Measurements from ENCODE around the gene CDKN2D. TPM values are rescaled to one million over a fixed set of nuclear protein-coding genes. Genes with fewer than 3 reads are reported as not detected.

CDKN2D gene
- total RNA-seq, 1 donor from 2014 or later, result 17.1 TPM

GRCh38 chr19:10593148-10593547 is 24.4 kb upstream of the CDKN2D start:
- TF ChIP-seq, protein P1, sequence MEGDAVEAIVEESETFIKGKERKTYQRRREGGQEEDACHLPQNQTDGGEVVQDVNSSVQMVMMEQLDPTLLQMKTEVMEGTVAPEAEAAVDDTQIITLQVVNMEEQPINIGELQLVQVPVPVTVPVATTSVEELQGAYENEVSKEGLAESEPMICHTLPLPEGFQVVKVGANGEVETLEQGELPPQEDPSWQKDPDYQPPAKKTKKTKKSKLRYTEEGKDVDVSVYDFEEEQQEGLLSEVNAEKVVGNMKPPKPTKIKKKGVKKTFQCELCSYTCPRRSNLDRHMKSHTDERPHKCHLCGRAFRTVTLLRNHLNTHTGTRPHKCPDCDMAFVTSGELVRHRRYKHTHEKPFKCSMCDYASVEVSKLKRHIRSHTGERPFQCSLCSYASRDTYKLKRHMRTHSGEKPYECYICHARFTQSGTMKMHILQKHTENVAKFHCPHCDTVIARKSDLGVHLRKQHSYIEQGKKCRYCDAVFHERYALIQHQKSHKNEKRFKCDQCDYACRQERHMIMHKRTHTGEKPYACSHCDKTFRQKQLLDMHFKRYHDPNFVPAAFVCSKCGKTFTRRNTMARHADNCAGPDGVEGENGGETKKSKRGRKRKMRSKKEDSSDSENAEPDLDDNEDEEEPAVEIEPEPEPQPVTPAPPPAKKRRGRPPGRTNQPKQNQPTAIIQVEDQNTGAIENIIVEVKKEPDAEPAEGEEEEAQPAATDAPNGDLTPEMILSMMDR (conservative IDR thresholded peaks at IDR 0.05; ENCODE audit: low read depth, low read length), result no peak
- no peak for DNase-seq (ENCODE audit: low read depth)
- H3K4me3 ChIP-seq (ENCODE audit: low read depth, low read length), result no peak overlapping the region

DNA sequence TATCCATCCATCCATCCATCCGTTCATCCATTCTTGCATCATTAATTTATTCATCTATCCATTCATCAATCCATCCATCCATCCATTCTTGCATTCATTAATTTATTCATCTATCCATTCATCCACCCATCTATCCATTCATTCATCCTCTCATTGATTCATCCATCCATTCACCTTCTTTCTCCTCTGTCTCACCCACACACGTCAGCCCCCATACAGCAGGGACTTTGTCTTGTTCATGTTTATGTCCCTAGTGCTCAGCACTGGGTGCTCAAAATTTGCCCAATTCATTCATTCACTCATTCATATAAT is 19.0 kb upstream of the CDKN2D start:
- TF ChIP-seq, protein P1 (conservative IDR thresholded peaks at IDR 0.05; ENCODE audit: low read depth, low read length), result no peak
- DNase-seq (ENCODE audit: low read depth), result no peak
- H3K4me3 ChIP-seq (ENCODE audit: low read depth, low read length), result no peak overlapping the region

DNA sequence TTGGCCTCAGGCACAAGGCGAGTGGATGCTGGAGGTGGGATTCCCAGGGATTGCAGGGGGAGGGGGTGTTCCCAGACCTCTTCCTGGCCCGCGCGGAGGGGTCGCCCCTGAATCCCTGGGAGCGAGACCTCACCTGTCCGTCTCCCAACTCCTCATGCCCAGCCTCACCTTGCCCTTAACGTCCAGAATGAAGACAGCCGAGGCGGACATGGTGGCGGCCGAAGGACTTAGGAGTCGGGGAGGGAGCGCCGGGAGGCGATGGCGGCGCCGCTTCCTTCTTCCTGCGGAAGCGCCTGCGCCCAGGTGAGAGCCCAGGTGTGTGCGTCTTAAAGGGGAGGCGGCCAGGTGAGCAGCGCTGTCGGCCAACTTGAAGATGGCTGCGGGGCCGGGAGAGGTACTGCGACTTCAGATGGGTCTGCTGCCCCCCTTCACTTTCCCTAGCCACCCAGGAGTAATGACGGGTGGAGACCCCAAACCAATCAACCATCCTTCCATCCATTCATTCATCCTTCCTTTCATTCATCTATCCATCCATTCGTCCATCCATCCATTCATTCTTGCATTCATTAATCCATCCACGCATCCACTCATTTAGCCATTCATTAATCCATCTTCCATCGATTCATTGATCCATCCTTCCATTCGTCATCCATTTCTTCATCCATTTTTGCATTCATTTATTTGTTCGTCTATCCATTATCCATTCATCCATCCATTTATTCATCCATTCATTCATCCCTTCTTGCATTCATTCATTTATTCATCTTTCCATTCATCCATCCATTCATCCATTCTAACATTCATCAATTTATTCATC is 18.5 kb upstream of the CDKN2D start, which contains the start of gene AP1M2:
Gene AP1M2, minus strand, starts transcription at position 291 of the 817 bp plus-strand sequence. Its CDS starts 81 bp downstream, at position 210.
- TF ChIP-seq, protein P1 (conservative IDR thresholded peaks at IDR 0.05; ENCODE audit: low read depth, low read length), result no peak
- no peak for DNase-seq (ENCODE audit: low read depth)
- no peak within 1 kb of the TSS for H3K4me3 ChIP-seq (ENCODE audit: low read depth, low read length)

DNA sequence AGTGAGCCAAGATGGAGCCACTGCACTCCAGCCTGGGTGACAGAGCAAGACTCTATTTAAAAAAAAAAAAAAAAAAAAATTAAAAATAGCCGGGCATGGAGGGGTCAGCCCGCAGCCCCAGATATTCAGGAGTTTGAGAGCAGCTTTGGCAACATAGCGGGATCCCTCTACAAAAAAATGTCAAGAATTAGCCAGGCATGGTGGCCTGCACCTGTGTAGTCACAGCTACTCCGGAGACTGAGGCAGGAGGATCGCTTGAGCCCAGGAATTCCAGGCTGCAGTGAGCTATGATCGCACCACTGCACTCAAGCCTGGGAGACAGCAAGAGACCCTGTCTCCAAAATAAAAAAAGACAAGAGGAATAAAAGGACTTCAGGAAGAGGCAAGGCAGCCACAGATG is 17.6 kb upstream of the CDKN2D start:
- H3K4me3 ChIP-seq (ENCODE audit: low read depth, low read length), result no peak overlapping the region

GRCh38 chr19:10583036-10583776 is 14.4 kb upstream of the CDKN2D start:
- no peak overlapping the region for H3K4me3 ChIP-seq (ENCODE audit: low read depth, low read length)
- TF ChIP-seq, protein P1 (conservative IDR thresholded peaks at IDR 0.05; ENCODE audit: low read depth, low read length), result no peak
- DNase-seq (ENCODE audit: low read depth), result no peak

More for the DNA sequence above, 17.6 kb upstream of the CDKN2D start:
- DNase-seq (ENCODE audit: low read depth), result no peak
- TF ChIP-seq, protein P1 (conservative IDR thresholded peaks at IDR 0.05; ENCODE audit: low read depth, low read length), result no peak

DNA sequence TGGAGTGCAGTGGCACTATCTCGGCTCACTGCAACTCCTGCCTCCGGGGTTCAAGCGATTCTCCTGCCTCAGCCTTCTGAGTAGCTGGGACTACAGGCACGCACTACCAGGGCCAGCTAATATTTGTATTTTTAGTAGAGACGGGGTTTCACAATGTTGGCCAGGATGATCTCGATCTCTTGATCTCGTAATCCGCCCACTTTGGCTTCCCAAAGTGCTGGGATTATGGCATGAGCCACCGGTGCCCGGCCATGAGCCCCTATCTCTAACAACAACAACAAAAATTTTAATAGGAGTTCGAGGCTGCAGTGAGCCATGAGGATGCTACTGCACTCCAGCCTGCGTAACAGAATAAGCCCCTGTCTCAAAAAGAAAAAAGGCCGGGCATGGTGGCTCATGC is 13.3 kb upstream of the CDKN2D start:
- TF ChIP-seq, protein P1 (conservative IDR thresholded peaks at IDR 0.05; ENCODE audit: low read depth, low read length), result no peak
- no peak overlapping the region for H3K4me3 ChIP-seq (ENCODE audit: low read depth, low read length)
- no peak for DNase-seq (ENCODE audit: low read depth)

Data from epithelial cell of proximal tubule (primary cell).